ENCODE results near the gene RABAC1. TPM values are rescaled to one million over a fixed set of nuclear protein-coding genes. Genes with fewer than 3 reads are reported as not detected.

RABAC1 gene
- total RNA-seq, 1 donor from 2014 or later: 132 TPM

- H3K27me3 ChIP-seq (ENCODE audit: low read depth): peaks cover 17% of the 10 kb centered on the region
- H3K36me3 ChIP-seq: no peaks in the 10 kb centered on the region
- DNase-seq: no peak
- ATAC-seq: no peak
- no peaks in the 10 kb centered on the region for H3K9me3 ChIP-seq
- intact Hi-C loops (cut with DNase I): no loop called here
- no peak overlapping the region for H3K27ac ChIP-seq
- H3K4me1 ChIP-seq: no peaks in the 10 kb centered on the region
- TF ChIP-seq, protein P1, sequence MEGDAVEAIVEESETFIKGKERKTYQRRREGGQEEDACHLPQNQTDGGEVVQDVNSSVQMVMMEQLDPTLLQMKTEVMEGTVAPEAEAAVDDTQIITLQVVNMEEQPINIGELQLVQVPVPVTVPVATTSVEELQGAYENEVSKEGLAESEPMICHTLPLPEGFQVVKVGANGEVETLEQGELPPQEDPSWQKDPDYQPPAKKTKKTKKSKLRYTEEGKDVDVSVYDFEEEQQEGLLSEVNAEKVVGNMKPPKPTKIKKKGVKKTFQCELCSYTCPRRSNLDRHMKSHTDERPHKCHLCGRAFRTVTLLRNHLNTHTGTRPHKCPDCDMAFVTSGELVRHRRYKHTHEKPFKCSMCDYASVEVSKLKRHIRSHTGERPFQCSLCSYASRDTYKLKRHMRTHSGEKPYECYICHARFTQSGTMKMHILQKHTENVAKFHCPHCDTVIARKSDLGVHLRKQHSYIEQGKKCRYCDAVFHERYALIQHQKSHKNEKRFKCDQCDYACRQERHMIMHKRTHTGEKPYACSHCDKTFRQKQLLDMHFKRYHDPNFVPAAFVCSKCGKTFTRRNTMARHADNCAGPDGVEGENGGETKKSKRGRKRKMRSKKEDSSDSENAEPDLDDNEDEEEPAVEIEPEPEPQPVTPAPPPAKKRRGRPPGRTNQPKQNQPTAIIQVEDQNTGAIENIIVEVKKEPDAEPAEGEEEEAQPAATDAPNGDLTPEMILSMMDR (IDR thresholded peaks at IDR 0.05): no peak
- H3K4me3 ChIP-seq: no peak overlapping the region
Measured at GRCh38 chr19:41969772-41970458, 10.8 kb upstream of the RABAC1 start.

GRCh38 chr19:41968751-41969595, 9.9 kb upstream of the RABAC1 start:
- TF ChIP-seq, protein P1 (IDR thresholded peaks at IDR 0.05): no peak
- ATAC-seq: no peak
- H3K36me3 ChIP-seq: no peaks in the 10 kb centered on the region
- H3K4me1 ChIP-seq: no peaks in the 10 kb centered on the region
- H3K27ac ChIP-seq: no peak overlapping the region
- intact Hi-C loops (cut with DNase I): no loop called here
- H3K9me3 ChIP-seq: no peaks in the 10 kb centered on the region
- peaks cover 17% of the 10 kb centered on the region for H3K27me3 ChIP-seq (ENCODE audit: low read depth)
- DNase-seq: no peak
- no peak overlapping the region for H3K4me3 ChIP-seq

- H3K4me1 ChIP-seq: no peaks in the 10 kb centered on the region
- DNase-seq (no peak), ATAC-seq (peak; percentile 13 to 39)
- no peaks in the 10 kb centered on the region for H3K36me3 ChIP-seq
- no peak overlapping the region for H3K27ac ChIP-seq
- peaks cover 17% of the 10 kb centered on the region for H3K27me3 ChIP-seq (ENCODE audit: low read depth)
- TF ChIP-seq, protein P1 (IDR thresholded peaks at IDR 0.05): no peak
- no peaks in the 10 kb centered on the region for H3K9me3 ChIP-seq
- intact Hi-C loops (cut with DNase I): no loop called here
- H3K4me3 ChIP-seq: no peak overlapping the region
Measured at GRCh38 chr19:41967054-41967783, 8.1 kb upstream of the RABAC1 start.

- Histone ChIP-seq H3K9me3 (no peaks in the 10 kb centered on the region), H3K4me3 (no peak overlapping the region), H3K36me3 (no peaks in the 10 kb centered on the region), H3K4me1 (no peaks in the 10 kb centered on the region), H3K27ac (no peak overlapping the region), H3K27me3 (ENCODE audit: low read depth) (peaks cover 17% of the 10 kb centered on the region)
- intact Hi-C loops (cut with DNase I): no loop called here
- ATAC-seq (no peak), DNase-seq (no peak)
- TF ChIP-seq, protein P1 (IDR thresholded peaks at IDR 0.05): no peak
Measured at GRCh38 chr19:41965106-41965505, 6.0 kb upstream of the RABAC1 start.

- no peak for DNase-seq
- Histone ChIP-seq H3K27me3 (ENCODE audit: low read depth) (peaks cover 4% of the 10 kb centered on the region), H3K9me3 (no peaks in the 10 kb centered on the region), H3K36me3 (peaks cover 10% of the 10 kb centered on the region), H3K27ac (no peak overlapping the region), H3K4me3 (no peak overlapping the region), H3K4me1 (peaks cover 20% of the 10 kb centered on the region)
- TF ChIP-seq, protein P1 (IDR thresholded peaks at IDR 0.05): no peak
- ATAC-seq: no peak
- intact Hi-C loops (cut with DNase I): no loop called here
Measured at GRCh38 chr19:41960973-41961372, 1.9 kb upstream of the RABAC1 start.

All from lower lobe of right lung (tissue), 2 donors.